GM18951 (cell line): ENCODE results near the gene NFATC2.
A peak's percentile ranks its signal among the peaks of the same experiment; 100 is the strongest.

Source experiments
- POLR2A ChIP-seq: IDR thresholded peaks from 4 replicates; pipeline ENCODE4 v1.6.1; 2011; ENCODE audit warnings: mild to moderate bottlenecking; ENCODE audit not compliant: insufficient read length, insufficient read depth; ENCODE audit errors: extremely low read depth
- in situ Hi-C: fragments of 300-500 bp; cut with MboI; formaldehyde crosslinking; loops from one replicate; pipeline ENCODE4 v1.12.0; 2022; ENCODE audit warnings: low sequenced_read_pairs, mixed read lengths, inconsistent platforms; ENCODE audit not compliant: unreplicated experiment

Gene NFATC2

DNA sequence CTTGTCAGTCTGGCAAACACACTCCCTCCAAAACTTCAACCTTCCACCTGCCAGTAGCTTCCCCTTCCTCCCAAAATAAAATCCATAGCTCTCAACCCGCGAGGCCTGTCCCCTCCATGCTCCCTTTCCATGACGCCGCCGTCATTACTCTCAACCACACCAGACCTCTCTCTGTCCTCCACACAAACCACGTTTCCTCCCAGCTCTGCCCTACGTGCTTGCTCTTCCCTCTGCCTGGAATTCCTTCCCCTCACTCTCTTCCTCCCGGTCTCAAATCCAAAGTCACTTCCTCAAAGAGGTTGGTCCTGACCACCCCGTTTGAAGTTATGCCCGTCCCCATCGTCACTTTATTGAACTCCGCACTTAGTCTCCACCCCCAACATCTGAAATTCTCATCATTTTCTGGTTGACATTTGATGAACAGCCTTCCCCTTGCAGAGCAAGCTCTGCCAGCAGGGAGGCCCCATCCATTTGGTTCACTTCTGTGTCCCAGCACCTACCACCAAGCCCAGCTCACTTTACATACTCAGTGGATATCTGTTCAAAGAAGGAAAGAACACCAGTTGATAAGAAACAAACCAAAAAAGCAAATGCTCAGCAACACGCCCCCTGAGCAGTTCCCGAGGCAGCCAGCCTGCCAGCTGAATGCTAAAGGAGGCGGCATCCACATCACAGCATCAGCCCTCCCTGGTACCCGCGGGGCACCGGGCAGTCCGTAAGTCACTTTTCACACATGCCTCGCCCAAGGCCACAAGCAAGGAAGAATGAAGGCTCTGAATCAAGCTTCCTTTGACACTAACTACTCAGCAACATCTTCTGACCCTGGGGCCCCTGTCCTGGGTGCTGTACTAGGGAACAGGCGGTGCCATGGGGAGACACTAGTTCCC is 125.0 kb downstream of the NFATC2 start:
- in situ Hi-C loops: no loop called here
- TF ChIP-seq POLR2A: no peak

DNA sequence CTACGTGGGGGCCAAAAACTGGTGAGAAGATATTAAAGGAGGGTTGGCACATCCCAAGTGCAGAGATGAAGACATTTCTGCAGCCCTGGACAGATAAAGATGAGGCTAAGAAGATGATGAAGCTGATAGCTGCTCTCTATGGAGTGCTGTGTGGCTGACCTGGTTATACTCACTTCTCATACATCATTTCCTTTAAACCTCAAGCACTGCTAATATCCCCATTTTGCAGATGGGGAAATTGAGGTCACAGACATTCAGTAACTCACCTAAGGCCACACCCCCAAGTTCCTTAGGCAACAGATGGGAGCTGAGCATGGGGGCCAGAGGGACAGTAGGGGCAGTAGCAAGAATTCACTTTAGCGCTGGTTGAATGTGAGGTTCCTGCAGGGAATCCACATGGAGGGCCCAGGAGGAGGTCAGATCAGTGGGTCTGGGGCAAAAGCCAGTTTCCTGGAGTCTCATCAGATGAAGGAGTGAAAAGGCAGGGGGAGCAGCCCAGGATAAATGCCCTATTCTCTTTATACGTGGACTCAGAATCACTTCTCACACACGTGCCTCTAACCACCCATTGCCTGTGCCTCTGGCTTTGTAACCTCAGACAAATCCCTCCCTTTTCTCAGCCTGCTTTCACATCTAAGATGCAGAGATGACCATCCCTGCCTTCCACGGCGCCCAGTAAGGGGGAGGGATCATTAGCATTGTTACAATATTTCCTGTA is 125.8 kb downstream of the NFATC2 start:
- in situ Hi-C loops: no loop called here

DNA sequence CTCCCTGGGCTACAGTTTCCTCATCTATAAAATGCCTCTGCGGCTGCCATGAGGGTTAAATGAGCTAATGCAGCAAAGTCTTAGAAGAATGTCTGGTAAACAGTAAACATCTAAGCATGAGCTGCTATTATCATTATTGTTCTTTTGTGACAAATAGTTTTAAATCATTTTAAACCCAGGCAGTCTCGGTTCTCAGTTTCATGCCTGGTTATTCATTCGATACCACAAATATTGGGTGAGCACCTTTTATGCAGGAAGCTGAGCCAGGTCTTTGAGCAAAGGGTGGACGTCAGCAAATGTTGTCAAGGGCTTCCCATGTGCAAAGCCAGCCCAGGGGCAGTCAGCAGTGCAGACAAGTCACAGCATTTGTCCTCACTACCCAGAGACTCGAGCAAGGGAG is 128.7 kb downstream of the NFATC2 start:
- TF ChIP-seq POLR2A: no peak
- in situ Hi-C loops: no loop called here

More for the DNA sequence above, 125.8 kb downstream of the NFATC2 start:
- no peak for TF ChIP-seq POLR2A

DNA sequence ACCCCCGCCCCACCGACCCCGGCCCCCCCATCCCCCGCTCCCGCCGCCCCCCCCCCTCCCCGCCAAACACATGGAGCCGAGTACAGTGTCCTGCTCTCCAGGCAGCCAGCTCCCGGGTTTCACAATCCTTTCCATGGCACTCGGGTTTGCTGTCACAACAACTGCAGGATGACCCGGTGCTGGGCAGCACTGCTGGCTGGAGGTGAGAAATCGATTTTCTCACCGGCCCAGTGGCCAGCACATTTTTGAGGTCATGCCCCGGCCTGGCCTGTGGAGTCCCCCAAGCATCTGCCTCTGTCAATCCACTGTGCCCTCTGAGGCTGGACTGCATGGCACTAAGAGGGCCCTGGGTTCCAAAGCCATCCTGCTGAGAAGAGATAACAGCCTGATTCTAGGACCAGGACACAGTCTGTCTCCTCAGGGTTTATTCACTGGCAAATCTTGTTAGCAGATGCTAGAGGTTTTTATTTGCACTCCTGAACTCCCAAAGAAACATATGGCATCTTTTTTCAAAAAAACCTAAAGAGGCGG is 129.5 kb downstream of the NFATC2 start:
- in situ Hi-C loops: no loop called here
- no peak for TF ChIP-seq POLR2A

DNA sequence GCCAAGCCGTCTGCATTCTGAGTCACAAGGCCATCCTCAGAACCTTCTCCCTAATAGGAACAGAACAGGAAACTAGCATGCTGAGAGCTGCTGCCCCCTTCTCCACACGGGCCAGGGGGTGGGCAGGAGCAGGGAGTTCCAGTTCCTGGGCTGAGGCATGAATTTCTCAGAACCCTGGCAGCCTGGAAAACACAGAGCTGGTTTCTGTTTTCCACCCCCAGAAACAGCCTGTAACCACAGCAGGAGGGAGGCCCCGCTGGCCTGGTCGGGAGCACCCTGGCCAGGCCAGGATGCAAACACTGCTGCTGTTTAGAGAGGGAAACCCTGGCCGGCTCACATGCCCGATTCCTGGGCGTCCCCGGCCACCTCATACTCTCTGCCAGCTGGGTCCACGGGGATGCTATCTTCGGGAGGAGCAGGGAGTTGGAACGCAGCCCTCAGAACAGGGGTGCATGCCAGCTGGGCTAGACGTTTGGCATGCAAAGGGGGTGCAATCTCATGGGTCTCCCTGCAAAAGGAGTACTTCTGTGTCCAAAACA is 130.1 kb downstream of the NFATC2 start:
- TF ChIP-seq POLR2A: no peak
- in situ Hi-C loops: no loop called here

DNA sequence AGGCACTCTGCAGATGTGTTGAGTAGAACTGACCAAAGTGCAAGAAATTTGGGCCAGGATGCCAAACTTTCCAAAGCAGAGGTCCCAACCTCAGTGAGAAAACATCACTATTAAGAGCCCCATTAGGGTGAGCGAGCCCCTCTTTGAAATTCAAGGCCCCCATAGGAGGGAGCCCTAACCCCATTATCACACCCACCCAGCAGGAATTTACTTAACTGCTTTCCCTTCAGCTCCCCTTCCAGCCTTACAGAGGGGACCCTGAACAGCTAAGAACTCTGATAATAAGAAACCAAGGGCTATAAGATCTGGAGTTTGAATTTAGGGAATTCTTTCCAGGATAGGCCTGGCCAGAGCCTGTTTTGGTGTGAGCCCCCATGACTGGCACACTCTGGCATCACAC is 130.6 kb downstream of the NFATC2 start:
- TF ChIP-seq POLR2A: no peak
- in situ Hi-C loops: no loop called here

DNA sequence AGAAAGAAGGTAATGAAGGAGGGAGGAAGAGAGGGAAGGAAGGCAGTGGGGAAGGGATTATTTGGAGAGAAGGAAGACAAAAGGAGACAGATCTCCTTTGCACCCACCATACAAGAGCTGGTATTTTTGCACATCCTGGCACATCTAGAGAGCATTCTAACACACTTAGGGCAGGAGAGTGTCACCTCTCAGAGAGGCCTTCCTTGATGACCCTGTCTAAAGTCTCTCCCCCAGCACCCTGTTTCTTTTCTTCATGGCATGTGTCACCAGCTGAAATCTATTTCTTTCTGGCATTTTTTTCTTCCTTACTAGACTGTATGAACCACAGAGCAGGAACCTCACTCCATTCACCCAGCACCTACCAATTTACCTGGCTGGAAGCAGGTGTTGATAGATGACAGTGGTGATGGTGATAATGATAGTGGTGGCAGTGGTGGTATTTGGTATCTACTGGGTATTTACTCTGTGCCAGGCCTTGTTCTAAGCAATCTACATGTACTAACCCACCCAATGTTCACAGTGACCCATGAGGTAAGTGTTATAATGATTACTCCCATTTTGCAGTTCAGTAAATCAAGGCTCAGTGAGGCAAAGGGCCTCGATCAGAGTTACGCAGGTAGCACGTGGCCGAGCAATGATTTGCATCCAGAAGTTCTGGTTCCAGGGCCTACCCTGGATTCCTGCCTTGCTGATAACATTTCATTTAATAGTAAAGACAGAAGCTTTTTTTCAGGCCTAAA is 131.8 kb downstream of the NFATC2 start:
- no peak for TF ChIP-seq POLR2A
- in situ Hi-C loops: no loop called here

DNA sequence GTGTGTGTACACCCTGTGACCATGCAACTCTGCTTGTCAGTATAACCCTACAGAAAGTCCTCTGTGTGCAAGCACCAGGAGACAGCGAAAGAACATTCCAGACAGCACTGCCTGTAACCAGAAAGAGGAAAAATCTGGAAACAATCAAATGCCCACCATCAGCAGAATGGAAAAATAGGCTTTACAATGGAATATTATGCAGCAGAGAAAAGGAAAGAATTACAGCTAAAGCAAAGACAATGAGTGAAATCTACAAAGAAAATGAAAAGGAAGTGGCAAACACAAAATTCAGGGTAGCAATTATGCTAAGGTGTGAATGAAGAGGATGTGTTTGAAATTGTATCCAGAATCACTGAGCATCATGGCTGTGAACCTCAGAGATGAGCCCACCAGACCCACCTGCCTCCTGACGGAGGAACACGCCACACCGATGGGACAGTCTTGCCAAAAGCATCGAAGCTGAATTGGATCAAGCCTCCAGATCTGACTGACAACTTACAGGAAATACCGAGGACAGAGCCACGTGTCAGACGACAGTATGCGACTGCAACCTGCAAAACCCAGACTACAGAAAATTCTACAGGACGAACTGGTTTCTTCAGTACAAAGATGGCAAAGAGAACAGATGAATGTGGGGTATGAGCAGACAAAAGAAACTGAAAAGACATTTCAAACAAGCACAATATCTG is 133.2 kb downstream of the NFATC2 start:
- in situ Hi-C loops: no loop called here

DNA sequence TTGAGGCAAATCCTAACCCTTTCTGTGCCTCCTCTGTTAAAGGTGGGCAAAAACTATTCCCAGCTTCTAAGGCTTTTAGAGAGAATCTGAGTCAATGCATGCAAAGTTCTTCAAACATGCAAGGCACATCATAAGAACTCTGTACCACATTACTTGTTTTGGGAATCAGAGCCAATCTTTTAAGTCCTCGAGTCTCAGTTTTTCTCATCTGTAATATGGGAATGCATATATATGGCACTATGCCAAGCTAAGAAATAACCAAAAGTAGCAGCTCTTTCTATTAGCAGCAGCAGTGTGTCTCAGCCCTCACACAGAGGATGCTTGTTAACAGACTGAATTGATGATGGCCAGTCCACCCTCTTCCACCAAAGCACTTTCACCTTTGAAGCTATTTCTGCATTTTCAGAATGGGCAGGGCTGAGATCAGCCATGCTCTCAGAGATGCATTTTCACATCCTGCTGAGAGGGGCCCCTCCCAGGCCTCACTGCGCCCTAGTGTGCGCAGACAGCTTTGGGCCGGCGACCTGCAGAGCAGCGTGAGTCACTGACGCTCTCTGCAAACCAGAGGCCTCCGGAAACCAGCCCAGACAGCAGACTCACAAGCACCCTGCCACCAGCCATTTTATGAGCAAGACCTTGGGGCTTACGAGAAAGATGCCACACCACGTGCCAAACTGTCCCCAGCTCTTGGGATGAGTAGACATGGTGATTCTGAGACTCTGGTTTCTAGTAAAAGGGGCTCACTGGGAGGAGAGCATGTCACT is 138.0 kb downstream of the NFATC2 start:
- TF ChIP-seq POLR2A: peak; percentile 45
- in situ Hi-C loops: no loop called here

More for the DNA sequence above, 133.2 kb downstream of the NFATC2 start:
- TF ChIP-seq POLR2A: no peak

DNA sequence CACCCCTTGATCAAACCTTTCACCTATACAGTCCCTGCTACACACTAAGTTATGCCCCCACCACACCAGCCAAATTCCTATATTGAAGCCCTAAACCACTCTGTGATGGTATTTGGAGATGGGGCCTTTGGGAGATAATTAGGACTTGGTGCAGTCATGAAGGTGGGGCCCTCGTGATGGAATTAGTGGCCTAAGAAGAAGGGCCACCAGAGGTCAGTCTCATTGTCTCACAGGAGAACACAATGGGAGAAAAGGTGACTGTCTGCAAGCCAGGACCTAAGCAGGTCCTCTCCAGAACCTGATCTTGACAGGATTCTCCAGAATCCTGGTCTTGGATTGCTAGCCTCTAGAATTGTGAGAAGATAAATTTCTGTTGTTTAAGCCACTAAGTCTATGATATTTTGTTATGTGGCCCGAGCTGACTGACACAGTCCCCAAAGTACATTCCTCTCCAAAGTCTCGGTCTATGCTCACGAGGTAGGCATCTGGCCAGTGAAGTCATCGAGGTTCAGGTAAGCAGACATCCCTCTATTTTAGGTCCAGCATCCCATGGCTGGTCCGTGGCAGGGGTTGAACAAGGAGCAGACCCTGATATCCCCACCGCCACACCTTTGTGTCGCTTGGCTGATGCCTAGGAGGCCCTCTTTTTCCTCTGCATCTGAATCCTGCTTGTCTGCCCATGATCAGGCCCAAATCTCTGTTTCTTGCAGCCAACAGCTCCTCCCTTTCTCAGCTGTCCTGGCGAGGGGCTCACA is 138.9 kb downstream of the NFATC2 start:
- in situ Hi-C loops: no loop called here
- TF ChIP-seq POLR2A: no peak

DNA sequence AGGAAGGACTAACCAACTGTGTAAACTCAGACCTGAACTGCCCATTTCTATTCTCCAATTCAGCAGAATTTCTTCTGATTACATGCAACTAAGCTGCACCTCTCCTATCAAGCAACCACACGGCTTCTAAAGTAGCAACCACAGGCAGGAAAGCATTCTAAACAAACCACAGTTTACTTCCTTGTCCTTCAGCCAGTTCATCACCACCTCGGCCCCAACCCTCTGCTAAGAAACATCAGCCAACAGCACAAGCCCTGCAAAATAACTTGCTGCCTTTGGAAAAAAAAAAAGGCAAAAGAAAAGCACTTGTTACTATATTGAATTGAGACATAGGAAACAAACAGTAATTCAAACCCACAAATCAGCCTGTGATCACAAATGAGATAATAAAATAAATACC is 140.3 kb downstream of the NFATC2 start:
- in situ Hi-C loops: no loop called here
- no peak for TF ChIP-seq POLR2A
